GM12864 (cell line): ENCODE measurements around the gene ALK.

Experiments used
- DNase-seq: peaks from one replicate; pipeline ENCODE4 v3.0.0-alpha.2; 2011; ENCODE audit warnings: low read depth
- H3K4me3 ChIP-seq: 2 replicates; pipeline ENCODE4 v1.5.1; 2011; ENCODE audit warnings: mild to moderate bottlenecking, low read depth, low read length, control low read depth
- CTCF ChIP-seq: IDR thresholded peaks from 2 replicates; pipeline ENCODE4 v1.5.1; 2011; ENCODE audit warnings: low read depth, mild to moderate bottlenecking, moderate library complexity, low read length, control low read depth, inconsistent platforms; ENCODE audit errors: missing control alignments

The ALK gene

GRCh38 chr2:29617351-29617750, 304.0 kb downstream of the ALK start:
- no peak for DNase-seq
- H3K4me3 ChIP-seq, result no peak overlapping the region
- TF ChIP-seq CTCF, result no peak

GRCh38 chr2:29616569-29616968, 304.8 kb downstream of the ALK start:
- H3K4me3 ChIP-seq, result no peak overlapping the region
- no peak for DNase-seq
- no peak for TF ChIP-seq CTCF

GRCh38 chr2:29615841-29616240, 305.5 kb downstream of the ALK start:
- DNase-seq, result no peak
- no peak for TF ChIP-seq CTCF
- H3K4me3 ChIP-seq, result no peak overlapping the region

- no peak overlapping the region for H3K4me3 ChIP-seq
- DNase-seq, result no peak
- TF ChIP-seq CTCF, result no peak
These were observed 306.2 kb downstream of the ALK start for GRCh38 chr2:29615183-29615582.

GRCh38 chr2:29614295-29614830, 307.0 kb downstream of the ALK start:
- DNase-seq, result no peak

GRCh38 chr2:29613792-29614266, 307.6 kb downstream of the ALK start:
- DNase-seq, result no peak
- H3K4me3 ChIP-seq, result no peak overlapping the region

More at GRCh38 chr2:29614295-29614830, 307.0 kb downstream of the ALK start:
- TF ChIP-seq CTCF, result no peak
- no peak overlapping the region for H3K4me3 ChIP-seq

More at GRCh38 chr2:29613792-29614266, 307.6 kb downstream of the ALK start:
- TF ChIP-seq CTCF, result no peak
